ENCODE data around the gene NUCB2.

GRCh38 chr11:17252704-17253103 is 23.8 kb upstream of the NUCB2 start:
- TF ChIP-seq CTCF (IDR thresholded peaks at IDR 0.05; ENCODE audit: extremely low read depth in 1 of 2, insufficient read depth in 1 of 2, low read depth in 1 of 2, low read length in 2 of 2) (no peak), POLR2A (IDR thresholded peaks at IDR 0.05; ENCODE audit: low read depth, low read length) (no peak), EZH2 (IDR thresholded peaks at IDR 0.05; ENCODE audit: borderline replicate concordance, low read depth, low read length, severe bottlenecking) (no peak), MYC (IDR thresholded peaks at IDR 0.05; ENCODE audit: low read depth, low read length) (no peak)
